PC-3 (cell line): ENCODE measurements around the gene SLC18B1. TPM values are rescaled to one million over a fixed set of nuclear protein-coding genes. Genes with fewer than 3 reads are reported as not detected.

Experiments
- ATAC-seq: fragments of 200-7000 bp; cut with Tn5 transposase; 2 replicates; pipeline ENCODE4 v1.9.1; 2020; ENCODE audit warnings: mild to moderate bottlenecking, moderate library complexity
- BruUV-seq: library from RNA; stranded (reverse); fragments of 400-500 nt; replicated peaks from 2 replicates; lab custom pipeline; 2021; lab: Mats Ljungman, UMichigan
- CTCF ChIA-PET: fragments of 300-600 bp; sonication (Branson Sonifier 250); formaldehyde crosslinking; loops from one replicate; lab custom pipeline; 2022; ENCODE audit warnings: antibody characterized with exemption; lab: Charles Lee
- POLR2A ChIA-PET: fragments of 300-600 bp; sonication (Branson Sonifier 250); formaldehyde crosslinking; loops from one replicate; lab custom pipeline; 2022; ENCODE audit warnings: antibody characterized with exemption; ENCODE audit not compliant: unreplicated experiment; lab: Charles Lee
- DNase-seq: peaks from one replicate; pipeline ENCODE4 v3.0.0-alpha.2; 2015
- H2AFZ ChIP-seq: fragments of 300-600 bp; sonication (generic); 2 replicates; pipeline ENCODE4 v1.6.0; 2016; ENCODE audit warnings: antibody characterized with exemption, low read length
- H3F3A ChIP-seq: fragments of 300-600 bp; sonication (generic); one replicate; pipeline ENCODE4 v1.6.0; 2017; ENCODE audit warnings: antibody characterized with exemption, low read length, control low read depth, mild to moderate bottlenecking; ENCODE audit not compliant: unreplicated experiment
- H3K27ac ChIP-seq: fragments of 300-600 bp; sonication (generic); 2 replicates; pipeline ENCODE4 v1.5.1; 2016; ENCODE audit warnings: mild to moderate bottlenecking, low read length
- H3K27me3 ChIP-seq: fragments of 300-600 bp; sonication (generic); 2 replicates; pipeline ENCODE4 v1.6.1; 2016; ENCODE audit warnings: low read length, mixed read lengths
- H3K36me3 ChIP-seq: fragments of 300-600 bp; sonication (generic); 2 replicates; pipeline ENCODE4 v1.6.1; 2016; ENCODE audit warnings: low read depth, mixed run types, low read length, mixed read lengths
- H3K4me1 ChIP-seq: fragments of 300-600 bp; sonication (generic); 2 replicates; pipeline ENCODE4 v1.5.1; 2016; ENCODE audit warnings: low read length; ENCODE audit not compliant: insufficient read depth
- H3K4me2 ChIP-seq: fragments of 300-600 bp; sonication (generic); 2 replicates; pipeline ENCODE4 v1.6.0; 2016; ENCODE audit warnings: low read length
- H3K4me3 ChIP-seq: fragments of 300-600 bp; sonication (generic); 2 replicates; pipeline ENCODE4 v1.5.1; 2016; ENCODE audit warnings: mild to moderate bottlenecking, low read length, mixed read lengths
- H3K79me2 ChIP-seq: fragments of 300-600 bp; sonication (generic); 2 replicates; pipeline ENCODE4 v1.6.1; 2017; ENCODE audit warnings: low read length, mixed read lengths
- H3K9ac ChIP-seq: fragments of 300-600 bp; sonication (generic); 2 replicates; pipeline ENCODE4 v1.6.0; 2016; ENCODE audit warnings: mild to moderate bottlenecking, low read length
- H3K9me2 ChIP-seq: fragments of 300-600 bp; sonication (generic); replicated peaks from 2 replicates; pipeline ENCODE4 v1.6.1; 2016; ENCODE audit warnings: mixed run types, low read length, mixed read lengths
- H3K9me3 ChIP-seq: fragments of 300-600 bp; sonication (generic); 2 replicates; pipeline ENCODE4 v1.6.1; 2016; ENCODE audit warnings: low read length, mixed read lengths
- H4K20me1 ChIP-seq: fragments of 300-600 bp; sonication (generic); 2 replicates; pipeline ENCODE4 v1.6.1; 2016; ENCODE audit warnings: low read length, mixed read lengths
- CTCF ChIP-seq: fragments of 300-600 bp; sonication (generic); conservative IDR thresholded peaks from 2 replicates; pipeline ENCODE4 v1.5.1; 2017; ENCODE audit warnings: antibody characterized with exemption, low read depth, mild to moderate bottlenecking, low read length
- EZH2 ChIP-seq: fragments of 300-600 bp; sonication (generic); IDR thresholded peaks from one replicate; pipeline ENCODE4 v1.6.1; 2017; ENCODE audit warnings: antibody characterized with exemption, mild to moderate bottlenecking, low read length; ENCODE audit not compliant: unreplicated experiment
- EZH2phosphoT487 ChIP-seq: fragments of 300-600 bp; sonication (generic); IDR thresholded peaks from 2 replicates; pipeline ENCODE4 v1.6.1; 2018; ENCODE audit warnings: mild to moderate bottlenecking, antibody characterized with exemption, low read length, borderline replicate concordance
- intact Hi-C: fragments of 100-400 bp; cut with micrococcal nuclease; formaldehyde crosslinking; loops from 2 replicates; pipeline ENCODE4 v1.9.0; 2023
- total RNA-seq: library from RNA; depleted of rRNA; stranded (reverse); fragments of >200 nt; gene quantifications from 2 replicates; pipeline ENCODE4 v1.2.3, GENCODE V29; 2014

SLC18B1 gene
- total RNA-seq, 1 experiment from 2014 or later, result 8.4 TPM

GRCh38 chr6:132760256-132760655 is 38.2 kb downstream of the SLC18B1 start:
- H3K4me3 ChIP-seq, result no peak overlapping the region
- DNase-seq (no peak), ATAC-seq (no peak)
- H3K4me1 ChIP-seq, result peaks cover 14% of the 10 kb centered on the region
- H3K9me3 ChIP-seq, result no peaks in the 10 kb centered on the region
- H3K9ac ChIP-seq, result no peak overlapping the region
- intact Hi-C loops, result no loop called here
- H3K27ac ChIP-seq, result no peak overlapping the region
- TF ChIP-seq EZH2 (no peak), CTCF (no peak), EZH2phosphoT487 (no peak)
- BruUV-seq, result no TSS peak
- no peaks in the 10 kb centered on the region for H4K20me1 ChIP-seq
- no peaks in the 10 kb centered on the region for H3K9me2 ChIP-seq
- H3K36me3 ChIP-seq, result no peaks in the 10 kb centered on the region
- H2AFZ ChIP-seq, result no peak overlapping the region
- H3K27me3 ChIP-seq, result no peaks in the 10 kb centered on the region
- peaks cover 5% of the 10 kb centered on the region for H3F3A ChIP-seq
- ChIA-PET CTCF (no interaction called here), POLR2A (no interaction called here)
- H3K4me2 ChIP-seq, result no peak overlapping the region
- no peaks in the 10 kb centered on the region for H3K79me2 ChIP-seq

- Histone ChIP-seq H2AFZ (no peak overlapping the region), H3F3A (peaks cover under 1% of the 10 kb centered on the region), H3K4me3 (no peak overlapping the region), H4K20me1 (no peaks in the 10 kb centered on the region), H3K79me2 (no peaks in the 10 kb centered on the region), H3K9me2 (no peaks in the 10 kb centered on the region), H3K27ac (no peak overlapping the region), H3K4me2 (no peak overlapping the region), H3K36me3 (no peaks in the 10 kb centered on the region), H3K9ac (no peak overlapping the region), H3K27me3 (no peaks in the 10 kb centered on the region), H3K4me1 (peaks cover 5% of the 10 kb centered on the region), H3K9me3 (no peaks in the 10 kb centered on the region)
- ChIA-PET POLR2A (no interaction called here), CTCF (no interaction called here)
- DNase-seq (no peak), ATAC-seq (no peak)
- BruUV-seq, result no TSS peak
- intact Hi-C loops, result no loop called here
- TF ChIP-seq EZH2 (no peak), CTCF (no peak), EZH2phosphoT487 (no peak)
These were observed 39.7 kb downstream of the SLC18B1 start for GRCh38 chr6:132758689-132759088.

- no peak overlapping the region for H3K27ac ChIP-seq
- H3K4me2 ChIP-seq, result no peak overlapping the region
- H3K79me2 ChIP-seq, result no peaks in the 10 kb centered on the region
- no peaks in the 10 kb centered on the region for H3K9me3 ChIP-seq
- DNase-seq (peak; percentile 25), ATAC-seq (no peak; the same call in 1 of the 2 replicates)
- H3F3A ChIP-seq, result no peaks in the 10 kb centered on the region
- H4K20me1 ChIP-seq, result no peaks in the 10 kb centered on the region
- BruUV-seq, result no TSS peak
- no peak overlapping the region for H3K4me3 ChIP-seq
- POLR2A ChIA-PET, result no interaction called here
- no peak overlapping the region for H2AFZ ChIP-seq
- no peaks in the 10 kb centered on the region for H3K27me3 ChIP-seq
- TF ChIP-seq CTCF, result no peak
- no peak for TF ChIP-seq EZH2phosphoT487
- no peak for TF ChIP-seq EZH2
- H3K36me3 ChIP-seq, result no peaks in the 10 kb centered on the region
- CTCF ChIA-PET, result interaction anchor here (0.7 kb wide), 1 partner anchor 12 kb away, joined by 4 read pairs; no protein-coding TSS in a partner anchor
- H3K4me1 ChIP-seq, result peaks cover 5% of the 10 kb centered on the region; the same call in 1 of the 2 replicates
- no peak overlapping the region for H3K9ac ChIP-seq
- H3K9me2 ChIP-seq, result no peaks in the 10 kb centered on the region
- intact Hi-C loops, result no loop called here
These were observed 46.2 kb downstream of the SLC18B1 start for GRCh38 chr6:132752255-132752654.
